Measurements from ENCODE around the gene ESR2.
"Not testable (repeated sequence)": the region's sequence is repeated elsewhere in the genome, so short reads cannot be mapped to it uniquely, and the experiment has no call there.

The ESR2 gene

GRCh38 chr14:64196814-64197411 is 97.3 kb downstream of the ESR2 start:
- no peak for DNase-seq (ENCODE audit: low spot score)

GRCh38 chr14:64196056-64196455 is 98.1 kb downstream of the ESR2 start:
- no peak for DNase-seq (ENCODE audit: low spot score)

- DNase-seq (ENCODE audit: low spot score), result no peak
Measured at GRCh38 chr14:64195199-64195598, 99.0 kb downstream of the ESR2 start.

DNA sequence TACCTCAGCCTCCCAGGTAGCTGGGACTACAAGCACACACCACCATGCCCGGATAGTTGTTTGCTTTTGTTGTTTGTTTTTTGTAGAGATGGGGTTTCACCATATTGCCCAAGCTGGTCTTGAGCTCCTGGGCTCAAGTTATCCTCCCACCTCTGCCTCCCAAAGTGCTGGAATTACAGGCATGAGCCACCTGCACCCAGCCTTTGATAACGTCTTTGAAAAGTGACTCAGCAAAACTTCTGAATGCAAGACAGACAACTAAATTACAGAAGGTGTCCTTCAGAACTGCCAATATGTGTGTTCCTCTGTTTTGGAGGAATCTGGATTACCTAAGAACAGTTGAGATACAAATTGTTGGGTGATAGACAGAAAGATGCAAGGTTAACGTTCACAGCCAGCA is 99.8 kb downstream of the ESR2 start:
- DNase-seq (ENCODE audit: low spot score), result no peak

DNA sequence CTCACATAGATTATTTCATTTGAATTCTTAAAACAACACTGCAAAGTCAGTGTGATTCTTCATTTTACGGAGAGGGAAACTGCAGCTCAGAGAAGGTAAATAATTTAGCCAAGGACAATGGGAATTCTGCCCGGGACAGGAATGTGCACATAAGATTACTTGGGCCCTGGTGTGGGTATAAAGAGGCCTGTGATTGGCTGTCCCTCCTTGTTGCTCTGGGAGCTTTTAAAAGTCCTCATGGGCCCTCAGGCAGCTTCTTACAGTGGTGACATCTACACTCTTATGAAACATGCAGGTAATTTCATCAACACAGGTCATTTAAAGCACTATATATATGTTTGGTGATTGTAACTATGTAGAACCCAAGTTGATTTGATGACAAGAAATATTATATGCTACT is 100.3 kb downstream of the ESR2 start:
- no peak for DNase-seq (ENCODE audit: low spot score)

GRCh38 chr14:64191756-64192155 is 102.4 kb downstream of the ESR2 start:
- no peak for DNase-seq (ENCODE audit: low spot score)

- no peak for DNase-seq (ENCODE audit: low spot score)
Measured at GRCh38 chr14:64190974-64191502, 103.1 kb downstream of the ESR2 start.

GRCh38 chr14:64187331-64187730 is 106.8 kb downstream of the ESR2 start:
- DNase-seq (ENCODE audit: low spot score), result no peak

DNA sequence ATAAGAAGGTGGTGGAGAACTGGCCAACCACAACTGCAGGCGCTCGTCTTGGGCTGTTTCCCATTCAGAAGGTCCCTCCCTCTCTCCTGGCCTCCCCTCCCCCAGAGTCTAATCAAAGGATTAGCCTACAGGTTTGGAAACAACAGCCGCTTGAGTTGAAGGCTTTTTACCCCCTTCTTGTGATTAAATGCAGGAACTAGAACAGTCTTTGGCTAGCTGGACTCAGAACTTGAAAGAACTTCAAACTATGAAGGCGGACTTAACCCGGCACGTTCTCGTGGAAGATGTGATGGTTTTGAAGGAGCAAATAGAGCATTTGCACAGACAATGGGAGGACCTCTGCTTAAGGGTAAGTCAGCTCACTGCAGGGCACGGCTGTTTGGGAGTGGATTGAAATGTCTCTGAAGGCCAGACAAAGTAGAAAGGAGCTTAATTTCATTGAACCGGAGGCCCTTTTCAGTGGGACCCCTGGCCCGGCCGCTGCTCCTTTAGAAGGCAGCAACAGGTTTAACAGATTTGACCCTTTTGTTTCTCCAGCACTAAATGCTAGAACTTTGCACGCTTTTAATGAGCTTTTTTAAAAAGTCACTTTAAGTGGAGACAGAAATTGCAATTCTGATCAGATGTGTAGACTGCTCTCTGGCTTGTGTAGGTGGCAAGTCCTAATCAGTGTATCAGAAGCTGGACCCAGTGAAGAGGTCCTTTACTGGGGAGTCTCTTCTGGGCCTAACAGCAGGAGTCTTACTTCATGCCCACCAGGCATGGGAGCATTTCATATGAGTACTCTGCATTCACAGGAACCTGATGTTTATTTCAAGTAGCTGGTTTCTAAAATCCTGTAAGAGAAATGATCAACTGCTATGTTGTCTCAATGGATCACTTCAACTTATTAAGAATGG is 107.7 kb downstream of the ESR2 start:
- no peak for DNase-seq (ENCODE audit: low spot score)

DNA sequence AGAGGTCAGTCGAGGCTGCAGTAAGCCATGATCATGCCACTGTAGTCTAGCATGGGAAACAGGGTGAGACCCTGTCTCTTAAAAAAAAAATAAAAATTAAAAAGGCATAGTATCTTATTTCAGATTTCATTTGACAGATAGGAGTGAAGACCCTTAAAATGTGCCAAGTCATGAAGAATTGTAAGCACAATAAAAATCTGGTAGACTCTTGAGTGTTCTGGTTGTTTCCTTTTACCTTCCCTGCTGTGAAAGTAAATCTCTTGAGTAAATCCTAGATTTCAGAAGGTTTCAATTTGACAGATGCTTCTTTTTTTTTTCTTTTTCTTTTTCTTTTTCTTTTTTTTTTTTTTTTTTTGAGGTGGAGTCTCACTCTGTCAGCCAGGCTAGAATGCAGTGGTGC is 109.0 kb downstream of the ESR2 start:
- DNase-seq (ENCODE audit: low spot score), result no peak

- DNase-seq (ENCODE audit: low spot score), result no peak
Measured at GRCh38 chr14:64184103-64184729, 110.0 kb downstream of the ESR2 start.

GRCh38 chr14:64182908-64183307 is 111.3 kb downstream of the ESR2 start:
- DNase-seq (ENCODE audit: low spot score), result not testable (repeated sequence)

DNA sequence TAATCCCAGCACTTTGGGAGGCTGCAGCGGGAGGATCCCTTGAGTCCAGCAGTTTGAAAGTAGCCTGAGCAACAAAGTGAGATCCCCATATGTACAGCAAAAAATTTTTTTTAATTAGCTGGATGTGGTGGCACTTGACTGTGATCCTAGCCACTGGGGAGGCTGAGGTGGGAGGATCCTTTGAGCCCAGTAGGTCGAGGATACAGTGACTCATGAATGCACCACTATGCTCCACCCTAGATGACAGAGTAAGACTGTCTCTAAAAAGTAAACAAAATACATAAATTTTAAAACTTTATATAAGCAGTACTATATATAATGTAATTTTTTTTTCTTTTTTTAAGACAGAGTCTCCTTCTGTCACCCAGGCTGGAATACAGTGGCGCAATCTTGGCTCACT is 115.4 kb downstream of the ESR2 start:
- no peak for DNase-seq (ENCODE audit: low spot score)

DNA sequence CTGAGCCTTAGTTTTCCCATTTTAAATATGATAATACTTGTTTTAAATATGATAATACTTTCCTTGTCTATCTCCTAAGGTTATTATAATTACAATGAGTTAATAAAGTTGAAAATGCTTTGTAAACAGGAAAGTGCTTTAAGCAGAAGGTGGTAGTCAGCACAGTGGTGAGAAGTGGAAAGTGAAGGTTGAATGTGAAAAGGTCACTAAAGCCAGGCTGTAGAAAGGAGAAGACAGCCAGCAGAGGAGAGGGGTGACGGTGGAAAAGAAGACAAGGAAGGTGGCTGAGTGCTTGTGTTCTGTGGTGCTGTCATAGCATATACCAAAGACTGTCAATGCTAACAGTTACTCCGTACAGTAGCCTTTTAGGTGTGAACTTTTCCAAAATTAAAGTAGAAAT is 117.8 kb downstream of the ESR2 start:
- no peak for DNase-seq (ENCODE audit: low spot score)

- DNase-seq (ENCODE audit: low spot score), result no peak
Measured at GRCh38 chr14:64174922-64175782, 119.0 kb downstream of the ESR2 start.

DNA sequence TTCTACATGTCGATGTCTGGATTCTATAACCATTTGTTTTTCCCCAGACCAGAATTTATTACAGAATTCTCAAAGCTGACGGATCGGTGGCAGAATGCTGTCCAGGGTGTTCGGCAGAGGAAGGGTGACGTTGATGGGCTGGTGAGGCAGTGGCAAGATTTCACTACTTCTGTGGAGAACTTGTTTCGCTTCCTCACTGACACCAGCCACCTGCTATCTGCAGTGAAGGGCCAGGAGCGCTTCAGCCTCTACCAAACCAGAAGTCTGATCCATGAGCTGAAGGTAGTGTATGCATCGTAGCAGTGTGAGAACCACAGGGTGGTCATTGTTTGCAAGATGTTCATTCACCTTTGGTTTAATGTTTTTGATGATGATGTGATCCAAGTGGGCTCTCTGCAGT is 124.0 kb downstream of the ESR2 start:
- DNase-seq (ENCODE audit: low spot score), result no peak

- DNase-seq (ENCODE audit: low spot score), result no peak
Measured at GRCh38 chr14:64159588-64159987, 134.6 kb downstream of the ESR2 start.

DNA sequence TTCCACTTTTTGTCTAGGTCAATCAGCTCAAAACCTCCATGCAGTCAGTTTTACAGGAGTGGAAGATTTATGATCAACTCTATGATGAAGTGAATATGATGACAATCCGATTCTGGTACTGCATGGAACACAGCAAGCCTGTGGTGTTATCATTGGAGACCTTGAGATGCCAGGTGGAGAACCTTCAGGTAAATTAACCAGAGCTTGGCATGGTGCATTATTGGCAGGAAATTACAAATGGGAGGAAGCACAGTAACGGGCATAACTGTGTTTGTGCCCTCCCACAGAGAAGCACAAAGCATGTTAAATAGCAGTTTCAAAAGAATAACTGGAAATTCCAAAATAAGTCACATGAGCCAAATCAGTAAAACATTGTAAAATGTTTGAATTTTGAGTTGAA is 135.6 kb downstream of the ESR2 start:
- no peak for DNase-seq (ENCODE audit: low spot score)

GRCh38 chr14:64149921-64150320 is 144.2 kb downstream of the ESR2 start:
- DNase-seq (ENCODE audit: low spot score), result no peak

- no peak for DNase-seq (ENCODE audit: low spot score)
Measured at GRCh38 chr14:64147126-64147790, 146.9 kb downstream of the ESR2 start.

- no peak for DNase-seq (ENCODE audit: low spot score)
Measured at GRCh38 chr14:64137657-64138290, 156.4 kb downstream of the ESR2 start.
